Measurements from ENCODE around the gene SORCS1.

- no peak for TF ChIP-seq POLR2A (IDR thresholded peaks at IDR 0.05; ENCODE audit: low read depth)
- TF ChIP-seq CTCF (IDR thresholded peaks at IDR 0.05) = no peak
Measured at GRCh38 chr10:106919871-106920282, 244.6 kb downstream of the SORCS1 start.

Data from esophagus muscularis mucosa (tissue), 3 donors.